Frontal cortex (tissue), 4 donors: ENCODE results near the gene ACADM. TPM values are rescaled to one million over a fixed set of nuclear protein-coding genes. Genes with fewer than 3 reads are reported as not detected.
"Not testable (repeated sequence)": the region's sequence is repeated elsewhere in the genome, so short reads cannot be mapped to it uniquely, and the experiment has no call there.

Source experiments
- DNase-seq, 2 donors: peaks; one replicate each; pipeline ENCODE4 v3.0.0; 2012; ENCODE audit warnings: low spot score in 2 of 2
- FAIRE-seq: peaks from 2 replicates; lab custom pipeline; 2012; peaks lifted over from hg19 to GRCh38; lab: Jason Lieb, UNC
- small RNA-seq: library from RNA; depleted of rRNA; stranded (forward); fragments of <200 nt; gene quantifications from one replicate; pipeline ENCODE3, GENCODE V24; 2014
- total RNA-seq: library from RNA; depleted of rRNA; stranded (reverse); fragments of >200 nt; gene quantifications from one replicate; pipeline ENCODE4 v1.2.3, GENCODE V29; 2014
- donor health status: control.
- donor health status: control.
- donor health status: control.

The ACADM gene
- total RNA-seq, 1 donor from 2014 or later: 54.2 TPM

DNA sequence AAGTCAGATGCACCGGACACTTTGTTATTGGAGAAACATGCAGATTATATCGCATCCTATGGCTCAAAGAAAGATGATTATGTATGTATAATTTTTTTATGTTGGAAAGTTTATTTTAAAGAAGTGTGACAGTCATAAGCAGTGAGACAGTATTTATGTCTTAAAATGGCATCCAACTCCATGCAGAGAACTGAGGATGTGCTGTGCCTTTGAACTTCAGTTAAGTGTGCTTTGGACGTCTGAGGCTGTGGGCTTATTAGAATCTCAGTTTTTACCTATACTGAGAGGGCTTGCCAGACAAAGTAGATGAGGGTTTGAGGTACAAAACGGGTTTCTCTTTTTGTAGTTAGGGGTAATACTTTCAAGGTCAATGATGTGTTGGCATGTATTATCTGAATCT lies 63.0 kb downstream of the ACADM start:
- FAIRE-seq: no peak

DNA sequence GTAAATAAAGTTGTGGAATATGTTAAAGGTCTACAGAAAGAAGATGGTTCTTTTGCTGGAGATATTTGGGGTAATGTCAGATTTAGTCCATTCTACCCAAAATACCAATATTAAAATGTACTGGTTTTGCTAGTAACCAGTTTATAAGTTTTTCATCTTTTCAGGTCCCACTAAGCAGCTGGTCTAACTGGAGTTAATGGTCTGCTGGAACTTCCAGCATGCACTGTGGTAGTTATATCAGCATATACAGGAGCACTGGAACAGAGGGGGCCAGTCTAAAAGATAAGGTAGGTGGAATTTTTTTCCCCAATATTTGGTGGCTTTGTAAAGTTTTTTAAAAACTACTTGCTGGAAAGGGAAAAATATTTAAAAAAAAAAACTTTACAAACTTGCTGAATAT lies 65.5 kb downstream of the ACADM start:
- no peak for DNase-seq
- no peak for FAIRE-seq

More for the DNA sequence above, 63.0 kb downstream of the ACADM start:
- DNase-seq: no peak

GRCh38 chr1:75791022-75791421 lies 66.5 kb downstream of the ACADM start:
- DNase-seq (no peak), FAIRE-seq (no peak)

GRCh38 chr1:75792091-75792490 lies 67.6 kb downstream of the ACADM start:
- FAIRE-seq: no peak
- no peak for DNase-seq

GRCh38 chr1:75794382-75794781 lies 69.9 kb downstream of the ACADM start:
- DNase-seq (no peak), FAIRE-seq (no peak)

DNA sequence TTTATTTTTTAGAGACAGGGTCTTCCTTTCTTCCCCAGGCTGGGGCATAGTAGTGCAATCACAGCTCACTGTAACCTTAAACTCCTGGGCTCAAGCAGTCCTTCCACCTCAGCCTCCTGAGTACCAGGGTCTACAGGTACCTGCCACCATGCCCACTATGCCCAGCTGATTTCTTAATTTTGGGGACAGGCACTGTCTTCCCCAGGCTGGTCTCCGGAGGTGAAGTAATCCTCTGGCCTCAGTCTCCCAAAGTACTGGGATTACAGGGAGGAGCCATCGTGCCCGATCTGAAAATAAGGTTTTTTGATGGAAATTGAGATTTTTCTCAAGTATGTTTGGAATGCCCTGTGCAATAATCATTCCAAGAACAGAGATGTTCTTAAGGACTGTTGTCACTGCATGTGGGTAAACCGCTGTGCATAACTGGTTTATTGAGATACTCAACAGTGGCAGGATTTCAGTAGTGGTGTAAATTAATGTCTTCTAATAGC lies 71.2 kb downstream of the ACADM start:
- no peak for FAIRE-seq
- DNase-seq: no peak

GRCh38 chr1:75796376-75797272 lies 72.1 kb downstream of the ACADM start, which contains the start of gene MSH4:
Gene MSH4 (plus strand): TSS chr1:75796882. CDS start chr1:75796986, 104 bp downstream.
- FAIRE-seq (no peak), DNase-seq (no peak)

DNA sequence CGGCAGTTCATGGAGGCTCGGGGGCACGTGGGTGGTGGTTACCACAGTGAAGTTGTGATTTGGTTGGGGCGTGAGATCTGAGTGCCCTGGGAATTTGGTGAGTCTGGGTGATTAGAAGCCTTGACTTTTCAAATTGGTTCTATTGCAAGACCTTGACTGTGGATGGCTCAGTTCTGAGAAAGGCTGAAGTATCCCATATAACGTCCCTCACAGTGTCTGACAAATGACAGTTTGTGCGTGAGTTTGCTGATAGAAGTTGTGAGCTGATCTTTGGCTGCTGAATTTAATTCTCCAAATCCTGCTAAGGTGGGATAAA lies 72.7 kb downstream of the ACADM start:
- DNase-seq (no peak), FAIRE-seq (no peak)

DNA sequence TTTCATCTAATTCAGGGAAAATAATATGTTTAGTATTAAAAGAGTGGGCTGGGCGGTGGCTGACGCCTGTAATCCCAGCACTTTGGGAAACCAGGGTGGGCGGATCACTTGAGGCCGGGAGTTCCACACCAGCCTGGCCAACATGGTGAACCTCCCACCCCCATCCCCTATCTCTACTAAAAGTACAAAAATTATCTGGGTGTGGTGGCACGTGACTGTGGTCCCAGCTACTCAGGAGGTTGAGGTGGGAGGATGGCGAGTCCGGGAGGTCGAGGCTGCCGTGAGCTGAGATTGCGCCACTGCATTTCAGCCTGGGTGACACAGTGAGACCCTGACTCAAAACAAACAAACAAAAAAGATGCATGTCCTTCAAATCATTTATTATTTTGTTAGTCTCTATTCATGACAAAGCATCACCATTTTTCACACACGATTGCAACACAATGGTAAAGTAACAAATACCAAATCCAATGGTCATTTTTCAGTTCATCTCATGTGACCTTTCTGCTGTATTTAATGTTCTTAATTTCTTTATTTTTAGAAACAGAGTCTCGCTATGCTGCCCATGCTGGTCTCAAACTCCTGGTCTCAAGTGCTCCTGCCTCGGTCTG lies 73.2 kb downstream of the ACADM start:
- FAIRE-seq: no peak

DNA sequence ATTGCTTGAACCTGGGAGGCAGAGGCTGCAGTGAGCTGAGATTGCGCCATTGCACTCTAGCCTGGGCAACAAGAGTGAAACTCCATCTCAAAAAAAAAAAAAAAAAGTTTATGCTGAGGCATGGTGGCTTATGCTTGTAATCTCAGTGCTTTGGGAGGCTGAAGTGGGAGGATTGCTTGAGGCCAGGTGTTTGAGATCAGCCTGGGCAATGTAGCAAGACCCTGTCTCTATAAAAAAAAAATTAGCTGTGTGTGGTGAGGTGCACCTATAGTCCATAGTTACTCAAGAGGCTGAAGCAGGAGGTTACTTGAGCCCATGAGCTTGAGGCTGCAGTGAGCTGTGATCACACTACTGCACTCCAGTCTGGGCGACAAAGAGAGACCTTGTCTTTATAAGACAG lies 77.0 kb downstream of the ACADM start:
- not testable (repeated sequence) for DNase-seq, FAIRE-seq

More for the DNA sequence above, 73.2 kb downstream of the ACADM start:
- DNase-seq: no peak

GRCh38 chr1:75808921-75809320 lies 84.4 kb downstream of the ACADM start:
- FAIRE-seq (no peak), DNase-seq (no peak)

GRCh38 chr1:75810113-75810512 lies 85.6 kb downstream of the ACADM start:
- DNase-seq, FAIRE-seq: not testable (repeated sequence)

DNA sequence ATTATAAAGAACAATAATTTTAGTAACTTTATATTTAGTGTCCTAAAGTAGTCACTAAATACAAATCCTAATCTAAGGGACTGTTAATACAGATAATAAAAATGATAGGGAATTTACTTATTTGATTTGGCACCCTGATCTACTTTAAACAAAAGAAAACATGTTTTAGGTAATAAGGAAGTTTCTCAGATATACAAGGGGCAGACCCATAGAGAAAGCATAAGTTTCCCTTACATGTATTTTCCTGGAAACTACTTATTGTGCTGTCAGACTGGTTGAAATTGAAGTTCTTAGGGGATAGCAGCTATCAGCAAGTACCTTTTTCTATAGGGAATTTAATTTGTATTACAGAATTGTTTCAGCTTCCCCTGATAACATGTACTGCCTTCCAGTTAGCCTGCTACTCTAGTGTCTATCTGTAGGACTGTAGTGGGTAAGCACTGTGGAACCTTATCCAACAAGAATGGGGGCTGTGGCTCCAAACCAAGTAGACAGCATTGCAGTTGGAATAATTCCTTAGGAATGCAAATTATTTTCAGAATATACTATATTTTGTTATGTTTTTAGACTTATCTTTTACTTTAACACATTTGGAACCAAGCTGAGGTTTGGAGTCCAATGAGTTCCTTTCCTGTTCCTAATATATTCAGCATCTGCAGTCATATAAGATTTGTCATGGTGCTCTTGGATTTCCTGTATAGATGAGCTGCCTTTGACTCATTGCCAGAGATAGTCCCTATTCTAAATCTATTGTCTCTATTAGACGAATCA lies 86.9 kb downstream of the ACADM start:
- DNase-seq (no peak), FAIRE-seq (no peak)

DNA sequence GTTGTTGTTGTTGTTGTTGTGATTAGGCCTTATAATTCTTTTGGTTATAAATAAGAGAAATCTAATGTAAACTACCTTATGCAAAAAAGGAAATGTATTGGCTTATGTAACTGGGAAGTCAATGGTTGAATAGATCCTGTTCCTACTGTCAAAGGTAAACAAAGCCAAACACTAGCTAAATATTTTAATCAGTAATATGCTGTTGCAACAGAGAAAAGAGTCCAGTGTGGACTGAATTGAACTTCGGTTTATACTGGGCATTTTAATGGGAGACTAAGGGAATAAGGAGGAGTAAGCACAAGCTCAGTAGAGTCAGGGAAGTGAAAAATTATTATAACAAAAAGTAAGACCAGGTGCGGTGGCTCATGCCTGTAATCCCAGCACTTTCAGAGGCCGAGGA lies 87.6 kb downstream of the ACADM start:
- DNase-seq: no peak
- FAIRE-seq: no peak

Small RNA genes lying within 50 kb of the gene (small RNA-seq; reads per million reads assigned to genes)
- gene SNORD45A (not detected), gene SNORD45B (not detected), gene SNORD45C (not detected)

Other genes starting within 250 kb of the ACADM start
- 162 TPM for gene SLC44A5, start 113.6 kb upstream of the ACADM start, total RNA-seq
- 54.2 TPM for gene RABGGTB, start 61.5 kb downstream of the ACADM start, total RNA-seq
- gene MSH4, start 72.2 kb downstream of the ACADM start, total RNA-seq: 1.6 TPM
- gene ASB17, start 207.7 kb downstream of the ACADM start, total RNA-seq: not detected